Inflammatory macrophage treated with lipopolysaccharide for 1 hour (primary cell): ENCODE data around the gene RAB7A.
A peak's percentile ranks its signal among the peaks of the same experiment; 100 is the strongest.
"Not testable (repeated sequence)": the region's sequence is repeated elsewhere in the genome, so short reads cannot be mapped to it uniquely, and the experiment has no call there.

Source experiments
- DNase-seq, 2 donors: peaks; one replicate each; pipeline ENCODE4 v3.0.0-alpha.2; 2020 to 2022

RAB7A gene

DNA sequence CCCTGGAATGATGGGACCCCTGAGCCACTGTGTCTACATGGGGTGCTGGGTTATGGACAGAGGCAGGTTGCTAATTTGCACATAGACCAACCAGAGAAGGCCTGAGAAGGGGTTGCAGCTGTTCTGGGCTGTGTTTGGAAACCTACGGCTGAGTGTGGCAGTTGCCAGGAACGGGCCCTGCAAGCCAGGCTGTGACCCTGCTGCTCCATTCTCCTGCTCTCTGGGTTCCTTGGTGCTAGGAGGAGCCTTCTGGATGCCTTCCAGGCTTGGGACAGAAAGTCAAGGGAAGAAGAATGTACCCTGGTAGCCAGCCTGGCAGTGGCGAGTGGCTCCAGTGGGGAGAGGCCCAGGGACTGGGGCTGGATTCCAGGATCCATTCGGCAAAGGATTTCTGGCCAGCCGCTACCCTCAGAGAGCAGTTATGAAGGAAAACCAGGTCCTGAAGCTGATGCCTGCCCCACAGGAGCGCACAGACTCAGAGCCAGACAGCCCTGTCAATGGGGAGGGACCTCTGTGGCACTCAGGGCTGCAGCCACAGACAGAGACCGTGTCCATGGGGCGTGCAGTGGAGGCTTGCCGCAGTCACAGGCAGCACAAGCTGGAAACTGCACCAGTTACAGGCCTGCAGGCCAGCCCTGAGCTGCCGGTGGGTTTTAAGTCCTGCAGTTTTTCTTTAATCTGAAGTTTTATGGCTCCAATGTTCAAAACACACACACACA lies 98.3 kb downstream of the RAB7A start:
- no peak for DNase-seq

DNA sequence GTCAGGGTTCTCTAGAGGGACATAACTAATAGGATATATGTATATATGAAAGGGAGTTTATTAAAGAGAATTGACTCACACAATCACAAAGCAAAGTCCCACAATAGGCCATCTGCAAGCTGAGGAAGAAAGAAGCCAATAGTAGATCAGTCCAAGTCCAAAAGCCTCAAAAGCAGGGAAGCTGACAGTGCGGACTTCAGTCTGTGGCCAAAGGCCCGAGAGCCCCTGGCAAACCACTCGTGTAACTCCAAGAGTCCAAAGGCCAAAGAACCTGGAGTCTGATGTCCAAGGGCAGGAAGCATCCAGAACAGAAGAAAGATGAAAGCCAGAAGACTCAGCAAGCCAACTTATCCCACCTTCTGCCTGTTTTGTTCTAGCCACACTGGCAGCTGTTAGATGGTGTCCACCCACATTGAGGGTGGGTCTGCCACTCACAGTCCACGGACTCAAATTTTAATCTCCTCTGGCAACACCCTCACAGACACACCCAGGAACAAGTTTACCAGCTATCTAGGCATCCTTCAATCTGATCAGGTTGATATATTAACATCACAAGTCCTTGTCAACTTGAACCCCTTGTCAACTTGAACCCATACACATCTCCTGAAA lies 99.2 kb downstream of the RAB7A start:
- no peak for DNase-seq

DNA sequence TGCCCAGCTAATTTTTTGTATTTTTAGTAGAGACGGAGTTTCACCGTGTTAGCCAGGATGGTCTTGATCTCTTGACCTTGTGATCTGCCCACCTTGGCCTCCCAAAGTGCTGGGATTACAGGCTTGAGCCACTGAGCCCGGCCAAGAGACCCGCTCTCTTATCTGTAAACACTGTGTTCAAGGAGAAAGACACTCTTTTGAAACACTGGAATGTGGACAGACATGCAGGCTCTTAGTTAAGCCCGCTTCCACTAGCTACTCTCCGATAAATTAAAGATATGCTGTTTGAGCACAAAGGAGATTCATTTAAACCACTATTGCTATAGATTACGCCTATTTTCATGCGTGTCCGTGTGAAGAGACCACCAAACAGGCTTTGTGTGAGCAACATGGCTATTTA lies 103.1 kb downstream of the RAB7A start:
- not testable (repeated sequence) for DNase-seq

DNA sequence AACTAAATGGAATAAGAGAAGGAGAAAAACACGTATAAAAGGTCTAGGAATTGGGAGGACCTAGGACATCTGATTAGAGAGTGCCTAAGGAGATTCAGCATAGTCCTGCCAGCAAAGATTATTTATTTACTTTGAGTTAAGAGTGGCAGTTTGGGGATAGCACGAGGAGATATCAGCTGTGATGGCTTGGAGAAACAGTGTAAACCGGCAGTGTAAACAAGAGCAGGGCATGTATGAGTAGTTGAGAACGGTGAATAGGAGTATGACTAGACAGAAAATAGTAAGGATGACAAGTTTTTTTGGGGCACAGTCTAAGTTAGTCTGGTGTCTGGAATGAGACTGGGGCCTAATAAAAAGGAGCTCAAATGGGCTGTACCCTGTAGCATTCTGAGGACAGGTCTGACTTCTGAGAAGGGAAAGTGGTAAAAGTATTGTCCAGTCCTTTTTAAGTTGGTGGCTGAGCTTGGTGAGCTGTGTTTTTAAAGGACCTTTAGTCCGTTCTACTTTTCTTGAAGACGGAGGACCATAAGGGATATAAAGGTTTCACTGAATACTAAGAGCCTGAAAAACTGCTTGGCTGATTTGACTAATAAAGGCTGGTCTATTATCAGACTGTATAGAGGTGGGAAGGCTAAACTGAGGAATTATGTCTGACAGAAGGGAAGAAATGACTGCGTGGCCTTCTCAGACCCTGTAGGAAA lies 104.1 kb downstream of the RAB7A start:
- not testable (repeated sequence) for DNase-seq

DNA sequence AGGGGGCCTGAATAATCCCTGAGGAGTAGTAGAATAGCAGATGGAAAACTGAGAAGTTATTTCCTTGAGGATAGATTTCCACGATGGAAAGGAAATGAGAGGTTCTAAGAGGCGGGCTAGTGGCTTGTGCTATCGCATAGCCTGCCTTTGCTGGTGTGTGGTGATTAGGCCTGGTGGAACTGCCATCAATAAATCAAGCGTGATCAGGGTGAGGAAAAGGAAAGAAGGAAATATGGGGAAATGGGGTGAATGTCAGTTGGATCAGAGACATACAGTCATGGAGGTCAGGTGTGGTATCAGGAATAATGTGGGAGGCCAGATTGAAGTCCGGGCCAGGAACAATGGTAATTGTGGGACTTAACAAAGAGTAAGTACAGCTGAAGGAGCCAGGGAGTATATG lies 104.8 kb downstream of the RAB7A start:
- DNase-seq = not testable (repeated sequence)

DNA sequence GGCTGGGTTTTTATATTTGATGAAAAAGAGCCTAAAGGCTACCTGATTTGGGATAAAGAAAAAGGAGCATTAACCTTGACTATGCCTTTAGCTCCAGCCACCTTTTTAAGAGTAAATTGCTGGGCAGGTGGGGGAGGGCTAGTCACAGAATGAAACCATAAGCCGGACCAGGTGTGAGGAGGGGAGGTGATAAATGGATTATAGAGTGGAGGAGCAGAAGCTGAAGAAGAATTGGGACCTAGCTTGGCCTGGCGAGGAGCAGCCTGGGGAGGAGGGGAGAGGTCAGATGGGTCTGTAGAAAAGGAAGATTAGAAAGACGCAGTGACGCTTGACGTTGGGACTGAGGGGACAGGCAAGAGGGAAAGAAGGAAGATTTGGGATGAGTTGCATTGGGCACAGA lies 107.0 kb downstream of the RAB7A start:
- DNase-seq = not testable (repeated sequence)

DNA sequence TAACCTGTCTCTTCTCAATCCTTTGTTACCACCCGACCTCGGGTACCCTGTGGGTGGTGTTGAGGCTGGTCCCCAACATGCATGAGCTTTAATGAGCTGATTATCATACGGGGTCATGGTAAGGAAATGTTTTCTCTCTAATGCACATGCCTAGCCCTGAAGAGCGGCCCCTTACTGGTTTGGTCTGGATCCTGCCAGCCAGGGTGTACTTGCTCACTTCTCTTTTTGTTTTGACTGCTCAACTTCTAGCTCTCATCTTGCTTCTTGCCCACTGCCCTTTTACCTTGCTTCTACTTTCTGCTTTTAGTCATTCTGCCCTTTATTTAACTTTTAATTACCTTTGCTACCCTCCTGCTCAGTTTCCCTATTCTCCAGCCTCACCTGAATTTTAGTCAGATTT lies 109.1 kb downstream of the RAB7A start:
- no peak for DNase-seq

DNA sequence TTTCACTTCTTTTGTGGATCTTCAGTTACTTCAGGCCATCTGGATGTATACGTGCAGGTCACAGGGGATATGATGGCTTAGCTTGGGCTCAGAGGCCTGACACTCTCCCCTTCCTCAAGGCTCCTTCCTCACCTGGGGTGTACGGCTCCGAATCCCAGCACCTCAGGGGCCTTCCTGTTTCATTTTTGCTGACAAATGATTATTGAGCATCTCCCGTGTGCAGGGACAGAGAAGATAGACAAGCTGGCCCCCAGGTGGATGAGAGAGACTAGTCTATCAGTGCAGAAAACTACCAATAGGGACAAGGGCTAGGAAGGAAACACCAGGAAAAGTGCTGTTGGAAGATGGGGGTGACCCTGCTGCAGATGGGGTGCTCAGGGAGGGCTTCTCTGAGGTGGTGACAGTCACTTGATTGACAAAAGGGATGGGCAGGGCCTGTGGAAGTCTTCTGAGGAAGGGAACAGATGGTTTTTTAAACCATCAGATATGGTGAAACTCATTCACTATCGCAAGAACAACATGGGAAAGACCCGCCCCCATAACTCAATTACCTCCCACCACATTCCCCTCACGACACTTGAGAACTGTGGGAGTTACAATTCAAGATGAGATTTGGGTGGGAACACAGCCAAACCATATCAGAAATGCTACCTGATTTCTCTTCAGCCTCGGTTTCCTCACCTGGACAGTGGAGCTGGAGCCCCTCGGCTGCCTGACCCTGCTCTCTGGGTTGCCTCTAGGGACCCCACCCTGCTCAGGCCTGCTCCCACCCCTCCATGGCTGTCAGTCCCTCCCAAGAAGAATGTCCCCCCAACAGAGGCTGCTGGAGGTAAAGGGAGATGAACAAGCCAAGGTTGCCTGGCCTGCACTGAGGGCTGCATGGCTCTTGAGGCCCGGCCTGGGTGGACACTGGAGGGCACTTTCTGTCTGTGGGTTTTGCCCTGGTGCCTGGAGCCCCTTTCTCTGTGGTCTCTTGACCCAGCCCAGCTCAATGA lies 116.2 kb downstream of the RAB7A start:
- no peak for DNase-seq

DNA sequence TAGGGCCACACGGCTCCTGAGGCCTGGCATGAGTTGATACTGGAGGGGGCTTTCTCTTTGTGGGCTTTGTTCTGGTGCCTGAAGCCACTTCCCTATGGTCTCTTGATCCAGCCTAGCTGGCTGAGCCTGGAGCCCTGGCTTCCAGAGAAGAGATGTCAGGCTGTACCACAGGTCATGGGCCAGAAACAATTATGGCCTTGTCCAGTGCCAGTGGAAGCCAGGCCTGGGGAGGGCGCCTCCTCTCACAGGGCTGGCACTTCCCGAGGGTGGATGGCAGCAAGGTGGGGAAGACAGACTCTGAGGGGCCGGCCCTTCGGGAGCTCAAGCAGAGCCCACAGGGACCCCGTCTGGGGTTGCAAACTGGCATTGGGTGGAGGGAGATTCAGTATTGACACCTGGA lies 118.5 kb downstream of the RAB7A start:
- no peak for DNase-seq

DNA sequence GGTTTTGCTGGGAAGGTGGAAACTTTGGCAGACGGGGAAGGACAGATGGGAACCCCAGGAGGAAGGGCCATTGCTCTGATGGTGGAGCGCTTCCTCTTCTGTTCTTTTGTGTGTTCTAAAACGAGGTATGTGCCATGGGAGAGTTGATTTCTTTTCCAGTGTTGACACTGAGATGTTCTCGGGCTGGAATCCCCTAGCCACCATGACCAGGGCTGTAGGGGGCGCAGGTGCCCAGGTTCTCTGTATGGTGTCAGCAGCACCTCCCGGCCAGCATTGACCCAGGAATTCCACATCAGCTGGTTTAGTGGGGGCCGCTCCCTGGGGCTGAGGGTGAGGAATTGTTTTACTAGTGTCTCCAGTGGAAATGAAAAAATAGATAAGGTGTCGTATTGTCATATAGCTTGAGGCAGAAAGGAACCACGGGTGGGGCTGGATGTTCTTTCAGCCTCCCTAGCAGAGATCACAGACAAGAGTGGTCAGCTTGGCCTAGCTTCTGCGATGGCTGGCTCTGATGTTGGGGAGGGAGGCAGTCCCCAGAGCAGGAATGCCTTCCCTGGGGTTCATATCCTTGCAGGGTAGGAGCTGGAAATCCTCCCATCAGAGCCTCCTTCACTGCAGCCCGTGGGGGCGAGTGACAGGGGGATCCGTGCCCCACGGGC lies 119.3 kb downstream of the RAB7A start:
- peak; percentile 12 to 28 for DNase-seq

DNA sequence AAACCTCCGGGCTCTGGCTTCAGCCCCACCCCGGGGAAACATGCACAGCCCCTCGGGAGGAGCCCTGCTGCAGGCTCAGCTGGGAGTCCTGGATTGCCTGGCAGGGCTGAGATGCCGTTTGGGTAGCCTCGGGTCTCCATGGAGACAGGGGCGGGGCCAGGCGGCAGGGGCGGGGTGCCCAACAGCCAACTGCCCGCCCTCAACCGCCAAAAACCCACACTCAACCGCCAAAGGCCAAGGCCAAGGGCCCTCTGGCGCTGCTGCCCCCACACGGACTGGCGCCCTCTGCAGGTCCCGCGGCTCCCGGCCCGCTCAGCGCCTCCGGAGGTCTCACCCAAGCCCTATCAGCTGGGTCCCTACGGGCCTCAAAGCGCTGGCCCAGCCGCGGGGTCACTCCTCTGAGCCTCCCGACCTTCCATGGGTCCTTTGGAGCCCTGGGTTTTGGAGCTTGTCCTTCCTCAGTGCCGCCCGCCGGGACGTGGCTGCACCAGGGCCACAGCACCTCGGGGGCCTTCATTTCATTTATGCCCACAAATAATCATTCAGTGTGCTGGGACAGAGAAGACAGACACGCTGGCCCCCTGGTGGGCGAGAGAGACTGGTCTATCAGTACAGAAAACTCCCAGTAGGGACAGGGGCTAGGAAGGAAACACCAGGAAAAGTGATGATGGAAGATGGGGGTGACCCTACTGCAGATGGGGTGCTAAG lies 119.9 kb downstream of the RAB7A start:
- peak; percentile 74 to 75 for DNase-seq

DNA sequence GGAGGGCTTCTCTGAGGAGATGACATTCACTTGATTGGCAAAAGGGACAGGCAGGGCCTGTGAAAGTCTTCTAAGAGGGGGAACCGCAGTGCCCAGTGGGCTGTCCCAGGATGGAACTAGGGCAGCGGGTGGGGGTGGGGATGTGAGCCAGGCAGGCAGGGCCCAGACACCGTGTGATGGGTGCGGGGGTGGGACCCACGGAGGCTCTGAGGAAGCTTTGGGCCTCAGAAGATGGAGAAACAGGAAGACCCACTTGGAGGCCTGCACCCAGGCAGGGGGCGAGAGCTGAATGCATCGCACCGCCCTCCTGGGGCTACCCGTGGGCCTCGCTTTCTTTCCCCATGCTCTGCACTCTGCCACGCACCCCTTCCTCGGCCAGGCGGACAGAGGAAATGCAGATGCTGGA lies 120.5 kb downstream of the RAB7A start:
- peak; percentile 50 to 82 for DNase-seq

DNA sequence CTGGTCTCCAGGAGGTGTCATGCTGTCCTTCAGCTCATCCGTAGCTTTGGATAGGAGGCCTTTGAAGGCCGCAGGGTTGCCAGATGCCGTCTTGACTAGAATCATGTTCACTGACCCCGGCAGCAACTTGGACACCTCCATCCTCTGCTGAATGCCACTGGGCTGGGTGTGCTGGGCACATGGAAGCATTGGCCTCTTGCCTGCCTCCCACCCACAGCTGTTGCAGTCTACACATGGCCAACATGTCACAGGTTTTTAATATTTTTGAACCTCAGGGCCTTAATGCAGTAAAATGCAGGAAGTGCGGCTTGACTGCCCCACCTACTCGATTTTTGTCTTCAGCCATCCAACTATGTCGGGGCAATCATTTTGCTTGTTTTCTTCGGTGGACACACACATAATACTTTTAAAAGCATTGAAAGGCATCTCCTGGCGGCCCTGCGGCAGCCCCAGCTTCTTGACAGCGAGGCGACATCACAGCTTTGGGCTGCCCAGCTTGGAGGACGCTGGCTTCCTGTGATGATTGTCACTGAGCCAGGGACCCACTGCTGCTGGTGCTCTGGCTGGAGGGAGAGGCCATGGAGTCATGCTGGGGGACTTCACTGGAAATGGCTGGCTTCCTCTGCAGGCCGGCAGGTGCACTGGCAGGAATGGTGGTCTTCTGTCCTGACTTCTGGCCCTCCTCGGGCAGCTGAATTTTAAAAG lies 121.8 kb downstream of the RAB7A start:
- DNase-seq = peak in 1 of 2 donors; percentile 25

DNA sequence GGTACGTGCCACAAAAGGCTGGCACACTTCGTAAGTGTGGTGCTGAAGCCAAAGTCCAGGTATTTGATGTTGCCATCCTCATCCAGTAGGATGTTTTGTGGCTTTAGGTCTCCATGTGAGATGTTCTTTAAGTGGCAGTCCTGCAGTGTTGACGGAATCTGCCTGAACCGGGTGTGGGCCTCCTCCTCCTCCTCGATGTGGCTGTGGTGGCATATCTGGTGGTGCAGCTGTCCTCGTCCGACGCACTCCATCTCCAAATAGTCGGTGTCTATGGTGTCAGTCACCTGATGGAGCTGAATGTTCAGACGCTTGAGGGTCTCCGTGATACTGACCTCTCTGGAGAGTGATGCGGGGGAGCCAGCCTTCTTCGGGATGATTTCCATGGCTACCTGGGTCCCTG lies 123.0 kb downstream of the RAB7A start:
- DNase-seq = no peak

DNA sequence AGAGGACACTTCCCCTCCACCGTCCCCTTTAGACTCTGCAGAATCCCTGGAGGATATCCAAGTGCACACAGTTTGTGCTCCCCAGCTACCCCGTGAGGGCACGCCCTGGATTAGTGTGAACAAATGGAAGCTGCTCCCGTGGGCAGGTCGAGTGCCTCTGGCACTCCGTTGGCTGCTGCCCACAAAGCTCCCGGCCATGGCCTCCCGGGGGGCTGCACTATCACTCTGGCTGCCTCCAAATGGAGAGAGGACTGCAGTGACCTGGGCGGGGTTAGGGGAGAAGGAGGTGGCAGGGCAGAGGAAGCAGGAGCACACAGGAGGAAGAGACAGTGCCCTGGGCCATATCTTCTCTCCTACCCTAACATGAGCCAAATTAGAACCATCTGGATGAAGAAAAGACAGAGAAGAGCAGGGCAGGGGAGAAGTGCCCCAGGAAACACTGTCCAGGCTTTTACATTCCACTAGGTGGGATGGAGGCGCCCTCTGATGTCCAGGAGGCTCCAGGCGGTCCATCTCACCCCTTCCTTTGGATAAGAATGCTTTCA lies 124.0 kb downstream of the RAB7A start:
- no peak for DNase-seq

DNA sequence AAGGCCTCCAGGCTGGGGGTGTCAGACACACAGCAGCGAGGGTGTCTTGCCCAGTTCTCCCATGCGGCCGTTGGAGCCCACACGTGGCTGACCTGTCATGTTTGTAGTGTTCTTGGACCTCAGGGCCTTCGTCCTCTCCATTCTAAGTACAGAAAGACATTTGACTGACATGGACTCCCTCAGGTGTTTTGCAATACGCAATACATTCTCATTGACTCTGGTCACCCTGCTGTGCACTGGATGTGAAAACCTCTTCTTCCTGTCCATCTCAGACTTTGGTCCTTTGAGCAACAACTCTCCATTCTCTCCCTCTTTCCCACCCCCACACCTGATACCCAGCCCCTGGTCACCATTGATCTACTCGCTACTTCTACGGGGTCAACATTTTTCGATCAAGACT lies 124.6 kb downstream of the RAB7A start:
- DNase-seq = no peak

DNA sequence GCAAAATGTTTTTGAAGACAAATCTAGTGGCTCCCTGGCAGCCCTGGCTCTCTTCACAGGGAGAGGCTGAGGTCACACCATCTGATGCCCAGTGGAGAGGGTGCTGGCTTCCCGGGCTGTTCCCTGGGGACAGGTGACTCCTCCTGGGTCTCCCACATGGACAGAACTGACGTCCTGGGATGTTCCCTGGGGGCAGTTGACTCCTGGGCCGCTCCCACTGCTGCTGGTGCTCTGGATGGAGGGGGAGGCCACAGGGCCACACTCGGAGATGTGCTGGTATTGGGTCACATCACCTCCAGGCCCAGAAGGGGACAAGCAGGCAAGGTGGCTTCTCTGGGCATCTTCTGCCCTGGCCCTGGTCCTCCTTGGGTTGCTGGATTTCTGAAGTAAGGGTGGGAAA lies 125.6 kb downstream of the RAB7A start:
- no peak for DNase-seq

DNA sequence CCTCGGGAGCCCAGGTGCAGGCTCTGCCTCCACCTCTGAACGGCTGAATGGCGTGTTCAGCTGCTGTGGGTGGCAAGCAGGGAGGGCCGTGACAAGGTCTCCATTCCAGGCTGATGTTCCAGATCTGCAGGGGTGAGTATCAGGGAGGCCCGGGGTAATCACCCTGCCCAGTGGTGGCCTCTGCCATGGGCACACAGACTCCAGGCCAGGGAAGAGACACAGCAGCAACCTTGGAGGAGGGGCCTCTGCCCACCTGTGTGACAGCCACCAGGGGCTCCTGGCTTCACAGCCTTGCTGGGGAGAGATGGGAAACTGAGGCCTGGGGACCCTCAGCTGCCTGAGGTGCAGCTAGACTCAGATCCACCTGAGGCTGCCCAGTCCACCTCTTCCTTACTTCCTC lies 127.8 kb downstream of the RAB7A start:
- no peak for DNase-seq

DNA sequence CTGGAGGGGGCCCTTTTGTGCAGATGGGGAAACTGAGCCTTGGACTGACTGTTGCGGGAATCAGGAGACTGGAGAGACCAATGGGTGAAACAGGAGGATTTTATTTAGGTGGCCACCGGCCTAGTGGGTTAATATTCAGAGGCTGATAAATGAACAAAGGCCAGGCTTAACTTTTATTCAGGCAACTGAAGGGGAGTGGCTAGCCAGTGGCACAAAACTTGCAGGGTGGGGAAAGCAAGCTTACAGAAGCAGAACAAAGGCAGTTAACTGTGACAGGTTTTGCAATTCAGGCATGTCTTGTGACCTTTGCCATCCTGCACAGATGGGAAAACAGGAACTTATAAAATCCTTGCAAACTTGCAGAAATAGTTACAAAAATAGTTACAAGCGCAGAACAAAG lies 128.5 kb downstream of the RAB7A start:
- peak; percentile 86 to 91 for DNase-seq

DNA sequence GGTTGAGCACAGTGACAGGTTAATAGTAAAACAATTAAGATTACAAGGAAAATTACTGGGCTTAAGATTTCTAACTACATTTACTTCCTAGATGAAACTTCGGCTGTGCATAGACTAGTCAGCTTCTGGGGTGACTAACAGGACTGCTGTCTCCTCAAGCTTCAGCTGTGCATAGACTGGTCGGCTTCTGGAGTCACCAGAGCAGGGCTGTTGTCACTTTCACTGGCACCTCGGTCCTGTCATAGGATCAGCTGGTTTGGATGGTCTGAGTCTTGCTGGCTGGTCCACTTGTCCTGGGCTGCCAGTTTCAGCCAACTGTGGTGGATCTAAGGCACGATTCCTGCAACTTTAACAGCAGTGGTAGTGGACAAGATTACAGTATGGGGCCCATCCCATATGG lies 129.6 kb downstream of the RAB7A start:
- peak; percentile 18 to 69 for DNase-seq

DNA sequence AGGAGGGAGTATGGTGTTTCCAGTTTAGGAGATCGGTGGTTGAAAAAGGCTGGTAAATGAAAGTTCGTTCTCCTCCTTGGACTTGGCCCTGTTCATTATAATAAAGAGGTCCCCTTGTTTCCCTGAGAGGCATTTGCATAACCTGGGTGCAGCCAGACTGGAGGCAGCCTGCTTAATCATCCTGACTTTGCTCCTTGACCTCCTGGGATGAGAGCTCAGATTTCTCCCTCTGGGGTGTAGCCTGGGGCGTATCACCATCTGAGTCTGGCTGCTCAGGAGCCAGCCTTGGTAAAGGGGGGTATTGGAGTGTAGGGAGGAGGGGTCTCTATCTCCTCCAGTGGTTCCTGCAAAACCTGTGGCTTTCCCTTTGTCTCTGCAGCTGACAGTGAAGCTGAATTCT lies 132.2 kb downstream of the RAB7A start:
- DNase-seq = no peak
